Smooth muscle cell (in vitro differentiated cells): ENCODE results near the gene CD79A. TPM values are rescaled to one million over a fixed set of nuclear protein-coding genes. Genes with fewer than 3 reads are reported as not detected.

Source experiments
- DNase-seq: peaks from one replicate; lab custom pipeline; 2025; ENCODE audit not compliant: unreplicated experiment; lab: John Stamatoyannopoulos, UW
- H2AFZ ChIP-seq: fragments of 200-600 bp; sonication (generic); 2 replicates; pipeline ENCODE4 v1.6.0; 2016; ENCODE audit warnings: antibody characterized with exemption, low read depth, mild to moderate bottlenecking
- H3F3A ChIP-seq: fragments of 200-600 bp; sonication (generic); 2 replicates; pipeline ENCODE4 v1.6.0; 2017; ENCODE audit warnings: antibody characterized with exemption, low read depth
- H3K27ac ChIP-seq: fragments of 200-600 bp; sonication (generic); 2 replicates; pipeline ENCODE4 v1.5.1; 2016; ENCODE audit warnings: low read depth, mild to moderate bottlenecking
- H3K27me3 ChIP-seq: fragments of 200-600 bp; sonication (generic); 2 replicates; pipeline ENCODE4 v1.6.1; 2016; ENCODE audit warnings: low read depth, mild to moderate bottlenecking
- H3K36me3 ChIP-seq: fragments of 200-600 bp; sonication (generic); 2 replicates; pipeline ENCODE4 v1.5.1; 2016; ENCODE audit warnings: low read depth
- H3K4me1 ChIP-seq: fragments of 200-600 bp; sonication (generic); 2 replicates; pipeline ENCODE4 v1.5.1; 2016; ENCODE audit warnings: low read depth
- H3K4me2 ChIP-seq: fragments of 200-600 bp; sonication (generic); 2 replicates; pipeline ENCODE4 v1.6.0; 2016; ENCODE audit warnings: mild to moderate bottlenecking
- H3K4me3 ChIP-seq: fragments of 200-600 bp; sonication (generic); 2 replicates; pipeline ENCODE4 v1.5.1; 2016; ENCODE audit warnings: mild to moderate bottlenecking
- H3K79me2 ChIP-seq: fragments of 200-600 bp; sonication (generic); 2 replicates; pipeline ENCODE4 v1.6.0; 2016; ENCODE audit warnings: low read depth, mild to moderate bottlenecking
- H3K9ac ChIP-seq: fragments of 200-600 bp; sonication (generic); 2 replicates; pipeline ENCODE4 v1.6.0; 2016; ENCODE audit warnings: low read depth
- H3K9me3 ChIP-seq: fragments of 200-600 bp; sonication (generic); replicated peaks from 2 replicates; pipeline ENCODE4 v1.5.1; 2016; ENCODE audit warnings: low read depth
- H4K20me1 ChIP-seq: fragments of 200-600 bp; sonication (generic); 2 replicates; pipeline ENCODE4 v1.6.0; 2016; ENCODE audit warnings: low read depth
- CTCF ChIP-seq: fragments of 200-600 bp; sonication (generic); IDR thresholded peaks from 2 replicates; pipeline ENCODE4 v1.5.1; 2017; ENCODE audit warnings: borderline replicate concordance, mild to moderate bottlenecking, antibody characterized with exemption; ENCODE audit not compliant: insufficient read depth, poor library complexity, severe bottlenecking
- WGBS: methylation state at CpG from one replicate; pipeline ENCODE4 v1.1.7; 2016; ENCODE audit warnings: low lambda C conversion rate; 5-methylcytosine and 5-hydroxymethylcytosine counted together
- polyA plus RNA-seq: library from polyadenylated mRNA; unstranded; fragments of >200 nt; fragmentation: Nextera tagmentation; extraction: Ambion mirVana; gene quantifications from 2 replicates; pipeline ENCODE4 v1.2.1, GENCODE V29; 2016
- total RNA-seq: library from RNA; depleted of rRNA; stranded (reverse); fragments of >200 nt; gene quantifications from 2 replicates; pipeline ENCODE4 v1.2.3, GENCODE V29; 2014

CD79A gene
- total and polyA plus RNA-seq, 2 experiments from 2014 or later: 0.41 TPM; not detected in 1

GRCh38 chr19:41925208-41926003, 48.3 kb downstream of the CD79A start:
- no peaks in the 10 kb centered on the region for H3K79me2 ChIP-seq
- no peak overlapping the region for H3K4me3 ChIP-seq
- no peak overlapping the region for H3K27ac ChIP-seq
- H3K9me3 ChIP-seq: no peaks in the 10 kb centered on the region
- no peak overlapping the region for H3K9ac ChIP-seq
- 64% methylated on average over 7 of the region's 7 CpGs for WGBS
- DNase-seq: no peak
- H4K20me1 ChIP-seq: peaks cover 3% of the 10 kb centered on the region
- TF ChIP-seq CTCF: no peak
- no peak overlapping the region for H3K4me2 ChIP-seq
- no peaks in the 10 kb centered on the region for H3K4me1 ChIP-seq
- no peaks in the 10 kb centered on the region for H3F3A ChIP-seq
- H2AFZ ChIP-seq: no peak overlapping the region
- no peaks in the 10 kb centered on the region for H3K36me3 ChIP-seq
- H3K27me3 ChIP-seq: peaks cover 94% of the 10 kb centered on the region

- 48% methylated on average over 13 of the region's 27 CpGs for WGBS
Measured at GRCh38 chr19:41926028-41926762, 49.1 kb downstream of the CD79A start.

GRCh38 chr19:41926763-41927496, 49.9 kb downstream of the CD79A start:
- DNase-seq: no peak
- H3K36me3 ChIP-seq: no peaks in the 10 kb centered on the region
- H3K4me3 ChIP-seq: no peak overlapping the region
- no peak for TF ChIP-seq CTCF
- H4K20me1 ChIP-seq: peaks cover 5% of the 10 kb centered on the region
- H3K4me1 ChIP-seq: no peaks in the 10 kb centered on the region
- no peak overlapping the region for H3K9ac ChIP-seq
- 58% methylated on average over 14 of the region's 16 CpGs for WGBS
- H3K9me3 ChIP-seq: no peaks in the 10 kb centered on the region
- H3K4me2 ChIP-seq: no peak overlapping the region
- no peak overlapping the region for H2AFZ ChIP-seq
- H3K27ac ChIP-seq: no peak overlapping the region
- H3F3A ChIP-seq: no peaks in the 10 kb centered on the region
- H3K79me2 ChIP-seq: no peaks in the 10 kb centered on the region
- H3K27me3 ChIP-seq: peaks cover 94% of the 10 kb centered on the region

More at GRCh38 chr19:41926028-41926762, 49.1 kb downstream of the CD79A start:
- H3K4me1 ChIP-seq: no peaks in the 10 kb centered on the region
- no peak overlapping the region for H2AFZ ChIP-seq
- no peaks in the 10 kb centered on the region for H3K79me2 ChIP-seq
- H3K36me3 ChIP-seq: no peaks in the 10 kb centered on the region
- H3K9ac ChIP-seq: no peak overlapping the region
- TF ChIP-seq CTCF: no peak
- H3F3A ChIP-seq: no peaks in the 10 kb centered on the region
- DNase-seq: no peak
- peaks cover 5% of the 10 kb centered on the region for H4K20me1 ChIP-seq
- no peak overlapping the region for H3K27ac ChIP-seq
- H3K4me2 ChIP-seq: no peak overlapping the region
- peaks cover 94% of the 10 kb centered on the region for H3K27me3 ChIP-seq
- no peak overlapping the region for H3K4me3 ChIP-seq
- H3K9me3 ChIP-seq: no peaks in the 10 kb centered on the region
